HTERT RPE-1 (cell line): ENCODE data around the gene EIF5A2.
"Not testable (repeated sequence)": the region's sequence is repeated elsewhere in the genome, so short reads cannot be mapped to it uniquely, and the experiment has no call there.

Experiments used
- in situ Hi-C: fragments of 300-500 bp; cut with MboI; formaldehyde crosslinking; loops from 4 replicates; pipeline ENCODE4 v1.14.3; 2020; ENCODE audit warnings: low sequenced_read_pairs

Gene EIF5A2

DNA sequence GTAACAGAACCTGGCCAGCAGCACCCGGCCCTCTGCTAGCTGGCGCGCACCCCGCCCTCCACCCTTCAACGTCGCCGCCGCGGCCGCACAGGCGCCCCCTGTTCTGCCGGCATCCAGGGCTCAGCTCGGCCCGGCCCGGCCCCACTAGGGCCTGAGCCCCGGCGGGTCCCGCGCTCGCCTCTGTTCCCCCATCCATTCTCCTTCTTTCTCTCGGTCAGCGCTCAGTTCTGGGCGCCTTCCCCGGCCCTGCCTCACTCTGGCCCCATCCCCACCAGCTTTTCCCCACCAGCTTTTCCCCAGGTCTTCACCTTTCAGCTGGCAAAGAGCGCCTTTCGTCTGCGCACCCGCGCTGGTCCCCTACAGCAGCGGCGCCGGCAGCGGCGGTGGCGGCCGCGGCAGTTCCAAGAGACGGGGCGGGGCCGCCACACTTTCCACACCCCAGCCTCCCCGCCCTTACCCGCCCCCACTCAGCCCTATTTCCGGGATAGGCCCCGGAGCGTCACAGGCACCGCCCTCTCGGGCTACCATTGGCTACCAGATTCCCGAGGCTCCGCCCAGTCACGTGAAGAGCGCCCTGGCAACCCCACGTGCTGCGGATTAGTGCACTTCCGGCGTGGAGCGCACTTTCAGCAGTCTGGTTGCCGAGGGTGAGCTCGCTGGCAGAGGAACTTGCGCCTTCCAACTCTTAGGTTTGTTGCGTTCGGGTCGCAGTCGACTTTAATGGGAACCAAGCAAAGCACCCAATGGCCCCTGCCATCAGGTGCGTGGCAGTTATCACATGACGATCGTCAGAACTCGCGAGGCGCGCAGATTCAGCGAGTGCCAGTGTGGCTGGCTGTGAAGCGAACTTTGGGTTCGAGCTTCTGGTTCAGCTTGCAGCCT, at the start of gene EIF5A2:
Gene EIF5A2, minus strand, starts transcription at position 403 of the 882 bp plus-strand sequence. CDS start 831 bp downstream, outside the sequence.
- in situ Hi-C loops: no loop called here

GRCh38 chr3:170956647-170957046, 48.2 kb upstream of the EIF5A2 start:
- in situ Hi-C loops: no loop called here

DNA sequence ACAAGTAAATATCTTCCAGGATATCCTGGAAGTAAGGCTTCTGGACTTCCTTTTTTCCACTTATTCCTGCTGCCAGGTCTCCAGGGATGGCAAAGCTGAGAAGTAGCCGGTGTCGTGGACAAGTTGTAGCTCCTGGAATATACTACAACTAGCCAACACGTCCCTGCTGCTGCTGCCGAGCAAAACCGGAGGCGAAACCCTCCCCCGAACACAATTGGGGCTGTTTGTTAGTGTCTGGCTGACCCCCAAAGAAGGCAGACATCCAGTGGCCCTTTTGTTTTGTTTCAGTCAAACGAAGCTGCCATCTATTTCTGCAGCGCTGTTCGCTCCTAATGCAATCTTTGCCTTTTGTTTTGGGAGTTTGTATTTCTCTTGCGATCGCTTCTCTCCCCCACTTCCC, 45.3 kb upstream of the EIF5A2 start:
- in situ Hi-C loops: no loop called here

GRCh38 chr3:170953229-170953628, 44.8 kb upstream of the EIF5A2 start:
- in situ Hi-C loops: no loop called here

DNA sequence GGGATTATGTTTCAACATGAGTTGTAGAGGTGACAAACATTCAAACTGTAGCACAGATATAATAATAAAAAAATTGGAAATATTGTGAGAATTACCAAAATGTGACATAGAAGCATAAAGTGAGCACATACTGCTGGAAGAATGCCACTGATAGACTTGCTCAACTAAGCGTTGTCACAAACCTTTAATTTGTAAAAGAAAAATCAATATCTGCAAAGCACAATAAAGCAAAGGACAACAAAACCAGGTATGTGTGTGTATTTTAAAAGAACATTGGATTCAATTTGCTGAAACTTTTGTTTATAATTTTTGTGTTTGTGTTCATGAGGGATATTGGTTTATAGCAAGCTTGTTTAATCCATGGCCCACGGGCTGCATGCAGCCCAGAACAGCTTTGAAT, 40.8 kb upstream of the EIF5A2 start:
- in situ Hi-C loops: no loop called here

- in situ Hi-C loops: no loop called here
Observed at GRCh38 chr3:170947018-170947769, 38.8 kb upstream of the EIF5A2 start.

- in situ Hi-C loops: no loop called here
Observed at GRCh38 chr3:170942011-170942410, 33.6 kb upstream of the EIF5A2 start.

GRCh38 chr3:170941551-170941950, 33.1 kb upstream of the EIF5A2 start:
- in situ Hi-C loops: no loop called here

- in situ Hi-C loops: not testable (repeated sequence)
Observed at GRCh38 chr3:170933039-170933438, 24.6 kb upstream of the EIF5A2 start.

- in situ Hi-C loops: not testable (repeated sequence)
Observed at GRCh38 chr3:170923553-170923952, 15.1 kb upstream of the EIF5A2 start.

DNA sequence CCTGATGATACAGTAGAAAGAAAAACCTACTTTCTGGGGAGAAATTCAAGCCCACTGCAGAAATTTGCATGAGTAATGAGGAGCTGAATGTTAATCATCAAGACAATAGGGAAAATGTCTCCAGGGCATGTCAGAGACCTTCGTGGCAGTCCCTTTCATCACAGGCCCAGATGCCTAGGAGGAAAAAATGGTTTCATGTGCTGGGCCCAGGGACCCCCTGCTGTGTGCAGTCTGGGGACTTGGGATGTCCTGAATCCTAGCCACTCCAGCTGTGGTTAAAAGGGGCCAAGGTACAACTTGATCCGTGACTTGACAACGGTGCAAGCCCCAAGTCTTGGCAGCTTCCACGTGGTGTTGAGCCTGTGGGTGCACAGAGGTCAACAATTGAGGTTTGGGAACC, 10.3 kb upstream of the EIF5A2 start:
- in situ Hi-C loops: no loop called here

DNA sequence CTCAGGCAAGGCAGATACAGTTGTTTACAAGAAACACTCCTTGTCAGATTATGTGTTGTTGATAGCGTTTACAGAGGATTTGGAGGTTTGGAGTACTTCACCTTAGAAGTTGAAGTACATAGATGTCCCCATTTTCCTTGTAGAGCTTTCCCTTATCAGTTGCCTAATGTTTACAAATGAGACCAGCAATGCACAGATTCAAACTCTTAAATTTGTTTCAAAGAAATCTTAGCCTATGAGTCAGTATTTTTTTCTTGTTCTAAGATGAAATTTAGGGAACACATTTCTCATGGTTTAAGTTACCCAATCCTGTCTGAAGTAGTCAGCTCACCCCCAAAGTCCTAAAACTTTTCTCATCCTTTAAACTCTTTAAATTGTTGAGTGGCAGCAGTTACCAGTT, 6.3 kb upstream of the EIF5A2 start:
- in situ Hi-C loops: no loop called here

- in situ Hi-C loops: no loop called here
Observed at GRCh38 chr3:170914212-170914611, 5.8 kb upstream of the EIF5A2 start.

- in situ Hi-C loops: no loop called here
Observed at GRCh38 chr3:170911051-170911450, 2.6 kb upstream of the EIF5A2 start.

DNA sequence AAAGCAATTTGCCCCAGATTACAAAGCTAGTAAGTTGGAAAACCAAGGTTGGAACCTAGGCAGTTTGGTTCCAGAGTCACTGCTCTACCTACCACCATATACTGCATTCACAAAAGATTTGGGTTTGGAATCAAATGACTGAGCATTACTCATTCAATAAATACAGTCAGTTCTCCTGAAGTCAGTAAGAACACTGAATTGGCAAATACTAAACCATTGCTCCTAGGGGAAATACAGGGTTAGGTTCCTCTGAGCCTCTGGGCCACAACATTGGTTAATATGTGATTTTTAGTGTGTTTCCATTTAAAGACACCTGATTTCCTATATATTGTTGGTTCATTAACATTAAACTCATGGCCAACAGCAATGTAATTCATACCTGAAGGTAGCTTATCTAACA, 2.1 kb upstream of the EIF5A2 start:
- in situ Hi-C loops: no loop called here

DNA sequence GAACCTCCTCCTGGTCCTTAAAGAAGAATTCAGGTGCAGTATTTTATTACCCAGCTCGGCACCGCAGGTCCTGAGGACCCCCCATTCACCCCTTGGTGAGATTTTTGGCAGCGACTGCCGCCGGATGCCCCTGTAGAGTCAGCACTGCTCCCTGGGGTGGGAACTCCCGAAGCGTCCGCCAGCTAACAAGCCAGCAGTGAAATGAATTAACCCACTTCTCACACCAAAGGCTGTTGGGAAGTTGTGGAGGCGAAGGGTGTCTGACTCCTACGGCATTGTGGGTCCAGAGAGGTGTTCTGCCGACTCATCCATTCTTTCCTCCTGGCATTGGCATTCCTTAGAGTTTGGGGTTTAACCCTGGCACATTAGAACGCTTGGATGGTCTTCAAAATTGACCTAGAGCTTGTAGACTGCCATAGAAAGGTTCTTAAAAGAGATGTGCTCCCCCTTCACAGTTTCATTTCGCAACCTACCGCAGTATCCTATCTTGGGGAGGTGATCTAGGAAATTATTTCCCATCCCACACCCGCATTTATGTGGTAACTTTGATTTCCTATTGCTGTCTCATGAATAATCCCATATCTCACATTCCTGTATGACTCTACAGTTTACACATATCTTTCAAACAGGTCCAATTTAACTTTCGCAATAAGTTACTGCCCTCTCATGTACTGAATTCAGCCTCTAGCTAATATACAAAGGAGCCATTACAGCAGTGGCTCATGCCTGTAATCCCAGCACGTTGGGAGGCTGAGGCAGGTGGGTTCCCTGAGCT, 879 bp upstream of the EIF5A2 start:
- in situ Hi-C loops: no loop called here

- in situ Hi-C loops: no loop called here
Observed at GRCh38 chr3:170907637-170908234, 701 bp downstream of the EIF5A2 start.

DNA sequence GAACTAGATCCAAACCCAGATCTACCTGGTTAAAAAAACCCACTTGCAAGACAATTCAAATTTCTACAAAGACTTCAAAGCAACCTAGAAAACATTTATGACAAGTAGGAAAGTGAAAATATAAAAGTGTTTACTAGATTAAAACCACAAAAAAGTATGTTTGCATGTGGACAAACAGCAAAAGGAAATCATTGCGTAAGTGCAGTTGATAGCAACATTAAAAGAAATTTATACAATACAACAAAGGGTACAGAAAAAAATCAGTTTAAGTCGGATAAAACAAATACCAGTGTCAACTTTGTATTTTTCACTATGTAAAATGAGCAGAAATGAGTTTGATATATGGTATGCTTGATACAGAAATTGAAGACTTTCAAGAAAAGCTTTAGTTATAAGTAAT, 2.6 kb downstream of the EIF5A2 start:
- in situ Hi-C loops: no loop called here

- in situ Hi-C loops: no loop called here
Observed at GRCh38 chr3:170903123-170903522, 5.3 kb downstream of the EIF5A2 start.

DNA sequence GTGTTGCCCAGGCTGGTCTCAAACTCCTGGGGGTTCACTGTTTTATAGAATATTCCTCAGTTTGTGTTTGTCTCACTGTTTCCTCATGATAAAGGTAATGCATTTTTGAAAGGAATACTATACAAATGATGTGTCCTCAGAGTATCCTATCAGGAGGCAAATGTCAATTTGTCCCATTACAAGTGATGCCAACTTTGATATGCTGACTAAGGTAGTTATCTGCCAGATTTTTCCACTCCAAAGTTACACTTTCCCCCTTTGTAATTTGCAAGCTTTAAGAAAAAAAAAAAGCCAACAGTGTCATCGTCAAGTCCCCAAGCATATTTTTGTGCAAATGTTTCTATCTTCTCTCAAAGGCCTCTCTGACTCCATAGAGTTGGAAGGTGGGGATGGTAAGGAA, 9.0 kb downstream of the EIF5A2 start:
- in situ Hi-C loops: no loop called here

- in situ Hi-C loops: no loop called here
Observed at GRCh38 chr3:170897978-170898377, 10.5 kb downstream of the EIF5A2 start.
